Astrocyte of the cerebellum (primary cell): ENCODE data around the gene SLC26A9.

ENCODE experiments used
- DNase-seq: peaks from one replicate; pipeline ENCODE4 v3.0.0-alpha.2; 2011; ENCODE audit warnings: low read depth
- H3K4me3 ChIP-seq: 2 replicates; pipeline ENCODE4 v1.5.1; 2011; ENCODE audit warnings: mild to moderate bottlenecking, low read depth, low read length, moderate library complexity
- in situ Hi-C: cut with HindIII; loops from 2 replicates; pipeline ENCODE4 v1.10.0; 2017; ENCODE audit warnings: low sequenced_read_pairs
- TF ChIP-seq, protein P1 (sequence below): IDR thresholded peaks from 2 replicates; pipeline ENCODE4 v1.5.1; 2012; ENCODE audit warnings: low read length, low read depth, moderate library complexity, mild to moderate bottlenecking; ENCODE audit errors: missing control alignments

SLC26A9 gene

DNA sequence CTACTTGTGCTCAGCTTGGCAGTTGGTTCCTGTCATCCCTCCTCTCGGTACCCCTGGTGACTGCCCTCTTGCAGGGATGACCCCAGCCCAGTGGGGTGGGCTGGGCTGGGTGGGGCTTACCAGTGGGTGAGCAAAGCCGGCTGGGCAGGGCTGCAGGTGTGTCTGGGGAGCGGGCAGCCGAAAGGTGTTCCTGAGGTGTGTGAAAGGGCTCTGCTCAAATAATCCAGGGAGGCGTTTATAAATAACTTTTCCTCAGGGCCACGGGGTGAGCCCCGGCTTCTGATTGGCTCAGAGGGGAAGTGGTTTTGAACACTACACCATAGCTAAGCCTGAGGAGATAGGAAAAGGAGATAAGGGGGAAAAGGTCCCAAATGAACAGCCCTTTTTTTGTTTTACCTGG is at the start of gene SLC26A9:
TSS of gene SLC26A9 (minus strand) at position 212 of the 400 bp plus-strand sequence. CDS start 7,636 bp downstream, outside the sequence.
- in situ Hi-C loops, result no loop called here
- DNase-seq, result no peak
- no peak within 1 kb of the TSS for H3K4me3 ChIP-seq
- TF ChIP-seq, protein P1, sequence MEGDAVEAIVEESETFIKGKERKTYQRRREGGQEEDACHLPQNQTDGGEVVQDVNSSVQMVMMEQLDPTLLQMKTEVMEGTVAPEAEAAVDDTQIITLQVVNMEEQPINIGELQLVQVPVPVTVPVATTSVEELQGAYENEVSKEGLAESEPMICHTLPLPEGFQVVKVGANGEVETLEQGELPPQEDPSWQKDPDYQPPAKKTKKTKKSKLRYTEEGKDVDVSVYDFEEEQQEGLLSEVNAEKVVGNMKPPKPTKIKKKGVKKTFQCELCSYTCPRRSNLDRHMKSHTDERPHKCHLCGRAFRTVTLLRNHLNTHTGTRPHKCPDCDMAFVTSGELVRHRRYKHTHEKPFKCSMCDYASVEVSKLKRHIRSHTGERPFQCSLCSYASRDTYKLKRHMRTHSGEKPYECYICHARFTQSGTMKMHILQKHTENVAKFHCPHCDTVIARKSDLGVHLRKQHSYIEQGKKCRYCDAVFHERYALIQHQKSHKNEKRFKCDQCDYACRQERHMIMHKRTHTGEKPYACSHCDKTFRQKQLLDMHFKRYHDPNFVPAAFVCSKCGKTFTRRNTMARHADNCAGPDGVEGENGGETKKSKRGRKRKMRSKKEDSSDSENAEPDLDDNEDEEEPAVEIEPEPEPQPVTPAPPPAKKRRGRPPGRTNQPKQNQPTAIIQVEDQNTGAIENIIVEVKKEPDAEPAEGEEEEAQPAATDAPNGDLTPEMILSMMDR, result no peak

DNA sequence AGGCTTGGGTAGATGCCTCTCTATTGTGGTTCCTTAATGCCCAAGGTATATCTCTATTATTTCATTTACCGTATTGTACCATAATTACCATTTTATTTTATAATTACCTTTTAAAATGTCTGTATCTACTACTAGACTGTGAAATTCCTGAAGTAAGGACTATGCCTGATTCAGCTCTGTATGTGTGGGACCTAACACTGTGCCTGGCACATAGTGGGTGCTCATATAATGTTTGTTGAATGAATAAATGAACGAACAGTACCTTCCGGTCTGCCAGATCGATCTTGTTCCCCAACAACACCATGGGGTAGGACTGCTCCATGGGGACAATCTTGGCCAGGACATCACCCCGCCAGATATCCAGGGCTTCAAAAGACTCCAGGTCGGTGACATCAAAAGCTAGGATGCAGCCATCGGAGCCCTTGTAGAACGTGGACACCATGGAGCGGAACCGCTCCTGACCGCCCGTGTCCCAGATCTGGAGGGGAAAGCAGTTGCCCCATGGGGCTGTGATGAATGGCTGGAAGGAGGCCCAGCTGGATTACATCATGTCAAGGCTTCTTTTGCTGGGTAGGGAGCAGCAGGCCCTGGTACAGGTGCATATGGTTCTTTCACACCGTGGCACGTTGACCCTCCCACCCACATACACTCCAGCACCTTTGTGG is 49.1 kb upstream of the SLC26A9 start:
- TF ChIP-seq, protein P1, result no peak
- no peak overlapping the region for H3K4me3 ChIP-seq
- in situ Hi-C loops, result loop anchor here (25.0 kb wide), 1 partner anchor 120 kb away; the partner anchor contains the start of gene AVPR1B
- DNase-seq, result no peak

GRCh38 chr1:205991237-205991636 is 48.0 kb upstream of the SLC26A9 start:
- DNase-seq, result peak; percentile 28
- TF ChIP-seq, protein P1, result no peak
- H3K4me3 ChIP-seq, result no peak overlapping the region
- in situ Hi-C loops, result loop anchor here (25.0 kb wide), 1 partner anchor 121 kb away; the partner anchor contains the start of gene AVPR1B

DNA sequence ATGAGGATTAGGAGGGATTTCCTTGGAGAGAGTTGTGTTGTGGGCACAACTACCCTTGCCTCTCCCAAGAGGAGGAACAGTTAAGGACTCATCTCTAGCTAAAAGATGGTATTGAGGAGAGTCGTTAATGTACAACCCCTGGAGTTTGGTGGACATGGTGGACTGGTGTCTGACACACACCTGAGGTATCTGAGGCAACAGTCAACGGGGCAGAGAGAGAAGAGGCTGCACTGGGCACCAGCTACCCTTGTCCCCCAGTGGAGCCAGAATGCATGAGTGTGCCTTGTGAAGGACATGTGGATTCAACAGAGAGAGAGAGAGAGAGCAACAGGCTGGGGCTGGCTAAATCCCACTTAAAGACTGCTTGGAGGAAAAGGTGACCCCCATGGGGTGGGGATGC is 47.0 kb upstream of the SLC26A9 start:
- TF ChIP-seq, protein P1, result no peak
- DNase-seq, result no peak
- no peak overlapping the region for H3K4me3 ChIP-seq
- in situ Hi-C loops, result loop anchor here (25.0 kb wide), 1 partner anchor 122 kb away; the partner anchor contains the start of gene AVPR1B

DNA sequence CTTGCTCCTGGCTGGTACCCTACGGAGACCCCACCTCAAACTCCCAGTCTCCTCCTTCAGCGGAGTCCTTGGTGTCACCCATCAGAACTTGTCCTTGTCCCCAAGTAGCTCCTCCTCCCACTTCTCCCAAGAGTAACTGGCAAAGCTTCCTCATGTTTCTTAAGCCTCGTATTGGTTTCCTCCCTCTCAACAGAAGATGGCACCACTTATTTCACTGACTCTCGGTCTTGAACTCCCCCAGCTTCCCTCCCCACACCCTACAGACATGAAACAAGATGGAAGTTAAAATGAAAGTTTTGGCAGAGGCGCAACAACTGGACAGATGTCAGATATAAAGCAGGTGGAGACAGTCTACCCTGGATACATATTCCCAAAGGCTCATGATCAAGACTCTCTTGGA is 46.5 kb upstream of the SLC26A9 start:
- in situ Hi-C loops, result loop anchor here (25.0 kb wide), 1 partner anchor 123 kb away; the partner anchor contains the start of gene AVPR1B
- DNase-seq, result no peak
- no peak overlapping the region for H3K4me3 ChIP-seq
- TF ChIP-seq, protein P1, result no peak

- no peak overlapping the region for H3K4me3 ChIP-seq
- TF ChIP-seq, protein P1, result no peak
- no peak for DNase-seq
- in situ Hi-C loops, result loop anchor here (25.0 kb wide), 1 partner anchor 124 kb away; the partner anchor contains the start of gene AVPR1B
Observed at GRCh38 chr1:205988585-205988995, 45.3 kb upstream of the SLC26A9 start.
